Rectal smooth muscle tissue (tissue), 1 donor: Measurements from ENCODE around the gene CCIN.

Experiments used
- H3K27ac ChIP-seq: one replicate; pipeline ENCODE4 v1.7.0; 2013; ENCODE audit warnings: low read depth, low read length, inconsistent platforms
- H3K27me3 ChIP-seq: one replicate; pipeline ENCODE4 v1.7.0; 2013; ENCODE audit warnings: low read length; ENCODE audit not compliant: control insufficient read depth, insufficient read depth
- H3K36me3 ChIP-seq: one replicate; pipeline ENCODE4 v1.7.0; 2013; ENCODE audit warnings: low read length; ENCODE audit not compliant: control insufficient read depth, insufficient read depth
- H3K4me1 ChIP-seq: one replicate; pipeline ENCODE4 v1.7.0; 2013; ENCODE audit warnings: low read length; ENCODE audit not compliant: control insufficient read depth, insufficient read depth
- H3K4me3 ChIP-seq: one replicate; pipeline ENCODE4 v1.7.0; 2013; ENCODE audit warnings: low read length
- H3K9ac ChIP-seq: one replicate; pipeline ENCODE4 v1.7.0; 2013; ENCODE audit warnings: low read length

Gene CCIN

GRCh38 chr9:36134761-36135505, 34.3 kb upstream of the CCIN start:
- Histone ChIP-seq H3K9ac (no peak overlapping the region), H3K27me3 (no peaks in the 10 kb centered on the region), H3K27ac (no peak overlapping the region), H3K4me3 (no peak overlapping the region), H3K36me3 (no peaks in the 10 kb centered on the region), H3K4me1 (peaks cover 5% of the 10 kb centered on the region)

- Histone ChIP-seq H3K9ac (no peak overlapping the region), H3K27ac (peak overlapping the region; percentile 86), H3K4me1 (peaks cover 14% of the 10 kb centered on the region)
These were observed 33.4 kb upstream of the CCIN start for GRCh38 chr9:36135741-36136271.

GRCh38 chr9:36136272-36136893, 32.8 kb upstream of the CCIN start, which contains the start of gene GLIPR2:
Gene GLIPR2 (plus strand): TSS chr9:36136733. CDS start chr9:36136779, 46 bp downstream.
- Histone ChIP-seq H3K9ac (peak within 1 kb of the TSS; percentile 64), H3K27ac (peak within 1 kb of the TSS; percentile 86), H3K36me3 (no peaks in the 10 kb centered on the region), H3K4me1 (peaks cover 18% of the 10 kb centered on the region), H3K4me3 (peak within 1 kb of the TSS; percentile 69), H3K27me3 (no peaks in the 10 kb centered on the region)

More at GRCh38 chr9:36135741-36136271, 33.4 kb upstream of the CCIN start:
- Histone ChIP-seq H3K27me3 (no peaks in the 10 kb centered on the region), H3K36me3 (no peaks in the 10 kb centered on the region), H3K4me3 (peak overlapping the region; percentile 69)

GRCh38 chr9:36136894-36137391, 32.2 kb upstream of the CCIN start:
- Histone ChIP-seq H3K27ac (peak overlapping the region; percentile 86), H3K4me1 (peaks cover 21% of the 10 kb centered on the region)

GRCh38 chr9:36137392-36138004, 31.7 kb upstream of the CCIN start:
- no peaks in the 10 kb centered on the region for H3K27me3 ChIP-seq
- peaks cover 27% of the 10 kb centered on the region for H3K4me1 ChIP-seq
- peak overlapping the region; percentile 86 for H3K27ac ChIP-seq
- peak overlapping the region; percentile 69 for H3K4me3 ChIP-seq
- peak overlapping the region; percentile 64 for H3K9ac ChIP-seq
- H3K36me3 ChIP-seq = no peaks in the 10 kb centered on the region

More at GRCh38 chr9:36136894-36137391, 32.2 kb upstream of the CCIN start:
- Histone ChIP-seq H3K4me3 (peak overlapping the region; percentile 69), H3K9ac (peak overlapping the region; percentile 64), H3K27me3 (no peaks in the 10 kb centered on the region), H3K36me3 (no peaks in the 10 kb centered on the region)

- no peak overlapping the region for H3K4me3 ChIP-seq
- H3K4me1 ChIP-seq = peaks cover 37% of the 10 kb centered on the region
- no peaks in the 10 kb centered on the region for H3K36me3 ChIP-seq
- no peaks in the 10 kb centered on the region for H3K27me3 ChIP-seq
- no peak overlapping the region for H3K27ac ChIP-seq
- no peak overlapping the region for H3K9ac ChIP-seq
These were observed 30.7 kb upstream of the CCIN start for GRCh38 chr9:36138496-36138895.

GRCh38 chr9:36138901-36139300, 30.3 kb upstream of the CCIN start:
- peaks cover 38% of the 10 kb centered on the region for H3K4me1 ChIP-seq
- H3K36me3 ChIP-seq = no peaks in the 10 kb centered on the region
- no peak overlapping the region for H3K27ac ChIP-seq
- H3K9ac ChIP-seq = no peak overlapping the region
- no peaks in the 10 kb centered on the region for H3K27me3 ChIP-seq
- H3K4me3 ChIP-seq = no peak overlapping the region

- Histone ChIP-seq H3K9ac (no peak overlapping the region), H3K27me3 (no peaks in the 10 kb centered on the region), H3K27ac (peak overlapping the region; percentile 64), H3K4me1 (peaks cover 44% of the 10 kb centered on the region), H3K36me3 (peaks cover 5% of the 10 kb centered on the region), H3K4me3 (no peak overlapping the region)
These were observed 28.8 kb upstream of the CCIN start for GRCh38 chr9:36140086-36141084.

GRCh38 chr9:36141288-36141687, 27.9 kb upstream of the CCIN start:
- Histone ChIP-seq H3K27me3 (no peaks in the 10 kb centered on the region), H3K4me3 (no peak overlapping the region), H3K27ac (peak overlapping the region; percentile 89), H3K4me1 (peaks cover 44% of the 10 kb centered on the region), H3K9ac (no peak overlapping the region), H3K36me3 (peaks cover 5% of the 10 kb centered on the region)

GRCh38 chr9:36141761-36142160, 27.4 kb upstream of the CCIN start:
- Histone ChIP-seq H3K27me3 (no peaks in the 10 kb centered on the region), H3K36me3 (peaks cover 5% of the 10 kb centered on the region), H3K4me1 (peaks cover 44% of the 10 kb centered on the region), H3K9ac (no peak overlapping the region), H3K27ac (peak overlapping the region; percentile 89), H3K4me3 (no peak overlapping the region)

- peak overlapping the region; percentile 89 for H3K27ac ChIP-seq
- H3K4me1 ChIP-seq = peaks cover 50% of the 10 kb centered on the region
- H3K27me3 ChIP-seq = no peaks in the 10 kb centered on the region
- peak overlapping the region; percentile 33 for H3K9ac ChIP-seq
- peaks cover 5% of the 10 kb centered on the region for H3K36me3 ChIP-seq
- peak overlapping the region; percentile 34 for H3K4me3 ChIP-seq
These were observed 26.5 kb upstream of the CCIN start for GRCh38 chr9:36142510-36143244.
